Liver (tissue), 3 donors: ENCODE measurements around the gene SNRPA.

Source experiments
- CTCF ChIP-seq: fragments of 150-350 bp; IDR thresholded peaks from 2 replicates; pipeline ENCODE4 v1.5.1; 2017; ENCODE audit warnings: improper control_type of control experiment, low read depth, low read length; ENCODE audit not compliant: missing input control
- JUND ChIP-seq, 2 donors: IDR thresholded peaks; 2 replicates each; pipeline ENCODE4 v1.6.1; 2016; ENCODE audit warnings: antibody characterized with exemption in 2 of 2
- MAX ChIP-seq: IDR thresholded peaks from 2 replicates; pipeline ENCODE4 v1.6.1; 2016; ENCODE audit warnings: antibody characterized with exemption
- RAD21 ChIP-seq, 2 donors: IDR thresholded peaks; 2 replicates each; pipeline ENCODE4 v1.6.1; 2016; ENCODE audit warnings: antibody characterized with exemption in 2 of 2, mild to moderate bottlenecking in 2 of 2
- REST ChIP-seq: IDR thresholded peaks from 2 replicates; pipeline ENCODE4 v1.6.1; 2016; ENCODE audit warnings: antibody characterized with exemption, mild to moderate bottlenecking
- RXRA ChIP-seq, 2 donors: IDR thresholded peaks; 2 replicates each; pipeline ENCODE4 v1.6.1; 2017 to 2018; ENCODE audit warnings: antibody characterized with exemption in 2 of 2, mild to moderate bottlenecking in 1 of 2
- TAF1 ChIP-seq: conservative IDR thresholded peaks from 2 replicates; pipeline ENCODE4 v1.6.1; 2016; ENCODE audit warnings: antibody characterized with exemption, mild to moderate bottlenecking
- YY1 ChIP-seq: IDR thresholded peaks from 2 replicates; pipeline ENCODE4 v1.6.1; 2016; ENCODE audit warnings: antibody characterized with exemption, mild to moderate bottlenecking
- ZBTB33 ChIP-seq: IDR thresholded peaks from 2 replicates; pipeline ENCODE4 v1.6.1; 2016; ENCODE audit warnings: antibody characterized with exemption
- donor health status: healthy.
- donor health status: healthy.

GRCh38 chr19:40709817-40710216 lies 41.2 kb upstream of the SNRPA start:
- TF ChIP-seq CTCF (no peak), REST (no peak), RAD21 (IDR thresholded peaks at IDR 0.05) (no peak), YY1 (no peak), JUND (IDR thresholded peaks at IDR 0.05) (no peak), ZBTB33 (no peak), MAX (no peak), RXRA (IDR thresholded peaks at IDR 0.05) (no peak), TAF1 (no peak)
